ENCODE measurements around the gene PUS3.

The PUS3 gene

GRCh38 chr11:125949271-125950177 is 46.5 kb upstream of the PUS3 start:
- H3K9me3 ChIP-seq = no peaks in the 10 kb centered on the region
- TF ChIP-seq CTCF (IDR thresholded peaks at IDR 0.05) = no peak
- no peak overlapping the region for H3K4me3 ChIP-seq (ENCODE audit: low read depth in 1 of 2, low read length in 1 of 2)
- H3K4me1 ChIP-seq (ENCODE audit: control insufficient read depth in 1 of 2, insufficient read depth in 1 of 2, low read depth in 1 of 2, low read length in 1 of 2) = no peaks in the 10 kb centered on the region
- peaks cover 4% of the 10 kb centered on the region for H3K27me3 ChIP-seq
- H3K27ac ChIP-seq = no peak overlapping the region
- no peaks in the 10 kb centered on the region for H3K36me3 ChIP-seq

GRCh38 chr11:125948278-125949051 is 45.5 kb upstream of the PUS3 start:
- no peak for TF ChIP-seq CTCF (IDR thresholded peaks at IDR 0.05)
- Histone ChIP-seq H3K27me3 (peaks cover 4% of the 10 kb centered on the region), H3K4me3 (ENCODE audit: low read depth in 1 of 2, low read length in 1 of 2) (no peak overlapping the region), H3K27ac (no peak overlapping the region), H3K4me1 (ENCODE audit: control insufficient read depth in 1 of 2, insufficient read depth in 1 of 2, low read depth in 1 of 2, low read length in 1 of 2) (no peaks in the 10 kb centered on the region), H3K9me3 (no peaks in the 10 kb centered on the region), H3K36me3 (no peaks in the 10 kb centered on the region)

GRCh38 chr11:125947419-125948277 is 44.6 kb upstream of the PUS3 start:
- Histone ChIP-seq H3K4me1 (ENCODE audit: control insufficient read depth in 1 of 2, insufficient read depth in 1 of 2, low read depth in 1 of 2, low read length in 1 of 2) (no peaks in the 10 kb centered on the region), H3K36me3 (no peaks in the 10 kb centered on the region), H3K4me3 (ENCODE audit: low read depth in 1 of 2, low read length in 1 of 2) (no peak overlapping the region), H3K9me3 (no peaks in the 10 kb centered on the region), H3K27me3 (peaks cover 4% of the 10 kb centered on the region), H3K27ac (no peak overlapping the region)
- no peak for TF ChIP-seq CTCF (IDR thresholded peaks at IDR 0.05)

- H3K27me3 ChIP-seq = peaks cover 2% of the 10 kb centered on the region
- no peaks in the 10 kb centered on the region for H3K4me1 ChIP-seq (ENCODE audit: control insufficient read depth in 1 of 2, insufficient read depth in 1 of 2, low read depth in 1 of 2, low read length in 1 of 2)
- no peaks in the 10 kb centered on the region for H3K9me3 ChIP-seq
- H3K4me3 ChIP-seq (ENCODE audit: low read depth in 1 of 2, low read length in 1 of 2) = no peak overlapping the region
- no peaks in the 10 kb centered on the region for H3K36me3 ChIP-seq
- TF ChIP-seq CTCF (IDR thresholded peaks at IDR 0.05) = no peak
- no peak overlapping the region for H3K27ac ChIP-seq
Observed at GRCh38 chr11:125946712-125947418, 43.9 kb upstream of the PUS3 start.
